IMR-90 (cell line): ENCODE measurements around the gene PLAC9. TPM values are rescaled to one million over a fixed set of nuclear protein-coding genes. Genes with fewer than 3 reads are reported as not detected.

ENCODE experiments used
- ATAC-seq: fragments of 200-7000 bp; cut with Tn5 transposase; 2 replicates; pipeline ENCODE4 v1.9.1; 2020; ENCODE audit warnings: low read depth, mild to moderate bottlenecking, moderate library complexity
- BruUV-seq: library from RNA; stranded (reverse); fragments of 400-500 nt; replicated peaks from 2 replicates; lab custom pipeline; 2021; lab: Mats Ljungman, UMichigan
- CTCF ChIA-PET: fragments of 300-600 bp; formaldehyde crosslinking; extraction: SDS; loops from one replicate; lab custom pipeline; 2021; ENCODE audit warnings: antibody characterized with exemption; lab: Yijun Ruan, JAX
- POLR2A ChIA-PET: fragments of 300-600 bp; sonication (Branson Sonifier 250); formaldehyde crosslinking; loops from one replicate; lab custom pipeline; 2022; ENCODE audit warnings: antibody characterized with exemption; ENCODE audit not compliant: unreplicated experiment; lab: Charles Lee
- DNase-seq: peaks from one replicate; pipeline ENCODE4 v3.0.0; 2013
- H2AFZ ChIP-seq: replicated peaks from 2 replicates; pipeline ENCODE3; 2013; ENCODE audit warnings: low read length, mild to moderate bottlenecking; ENCODE audit not compliant: poor library complexity
- H2AK5ac ChIP-seq: 2 replicates; pipeline ENCODE4 v1.6.1; 2013; ENCODE audit warnings: low read depth, low read length, inconsistent platforms
- H2AK9ac ChIP-seq: replicated peaks from 2 replicates; pipeline ENCODE3; 2013; ENCODE audit warnings: mild to moderate bottlenecking, low read depth, low read length, moderate library complexity; ENCODE audit not compliant: poor library complexity
- H2BK120ac ChIP-seq: 2 replicates; pipeline ENCODE4 v1.6.1; 2013; ENCODE audit warnings: low read depth, low read length, inconsistent platforms
- H2BK15ac ChIP-seq: 3 replicates; pipeline ENCODE4 v1.6.1; 2013; ENCODE audit warnings: low read depth, low read length, inconsistent platforms
- H2BK20ac ChIP-seq: 2 replicates; pipeline ENCODE4 v1.6.1; 2013; ENCODE audit warnings: low read depth, mild to moderate bottlenecking, inconsistent platforms, low read length, moderate library complexity
- H2BK5ac ChIP-seq: 2 replicates; pipeline ENCODE4 v1.6.1; 2013; ENCODE audit warnings: mild to moderate bottlenecking, low read depth, low read length, inconsistent platforms; ENCODE audit not compliant: poor library complexity, severe bottlenecking
- H3K14ac ChIP-seq: replicated peaks from 2 replicates; pipeline ENCODE4 v1.6.1; 2013; ENCODE audit warnings: low read depth, low read length, inconsistent platforms
- H3K18ac ChIP-seq: 2 replicates; pipeline ENCODE4 v1.6.1; 2013; ENCODE audit warnings: low read depth, low read length, control low read depth
- H3K23ac ChIP-seq: 2 replicates; pipeline ENCODE4 v1.6.1; 2013; ENCODE audit warnings: low read depth, low read length, inconsistent platforms
- H3K27ac ChIP-seq: 2 replicates; pipeline ENCODE4 v1.5.1; 2013; ENCODE audit warnings: mild to moderate bottlenecking, control low read depth, low read length; ENCODE audit not compliant: insufficient read depth
- H3K27me3 ChIP-seq: 2 replicates; pipeline ENCODE4 v1.6.1; 2013; ENCODE audit warnings: low read length; ENCODE audit not compliant: control insufficient read depth, insufficient read depth
- H3K36me3 ChIP-seq: 2 replicates; pipeline ENCODE4 v1.6.1; 2013; ENCODE audit warnings: low read length, mixed read lengths; ENCODE audit not compliant: control insufficient read depth, insufficient read depth
- H3K4ac ChIP-seq: 2 replicates; pipeline ENCODE4 v1.6.1; 2013; ENCODE audit warnings: low read depth, low read length, inconsistent platforms
- H3K4me1 ChIP-seq: 2 replicates; pipeline ENCODE4 v1.6.1; 2013; ENCODE audit warnings: low read length, mixed read lengths; ENCODE audit not compliant: control insufficient read depth, insufficient read depth
- H3K4me2 ChIP-seq: 2 replicates; pipeline ENCODE4 v1.6.1; 2013; ENCODE audit warnings: low read depth, mild to moderate bottlenecking, control low read depth, low read length, moderate library complexity
- H3K4me3 ChIP-seq: 2 replicates; pipeline ENCODE4 v1.5.1; 2013; ENCODE audit warnings: low read depth, mild to moderate bottlenecking, control low read depth, low read length, moderate library complexity; ENCODE audit not compliant: insufficient read depth
- H3K56ac ChIP-seq: 2 replicates; pipeline ENCODE4 v1.6.1; 2013; ENCODE audit warnings: low read length, inconsistent platforms; ENCODE audit not compliant: insufficient read depth; ENCODE audit errors: extremely low read depth
- H3K79me1 ChIP-seq, 2 experiments: 2 replicates each; pipeline ENCODE4 v1.6.1; 2013; ENCODE audit warnings: low read length in 2 of 2, inconsistent platforms in 1 of 2, low read depth in 1 of 2
- H3K9ac ChIP-seq: 2 replicates; pipeline ENCODE4 v1.6.1; 2013; ENCODE audit warnings: low read depth, low read length, control low read depth
- H3K9me1 ChIP-seq: 2 replicates; pipeline ENCODE4 v1.6.1; 2013; ENCODE audit warnings: low read length, inconsistent platforms; ENCODE audit not compliant: insufficient read depth
- H3K9me3 ChIP-seq: 2 replicates; pipeline ENCODE4 v1.6.1; 2013; ENCODE audit warnings: low read length; ENCODE audit not compliant: control insufficient read depth, insufficient read depth
- H4K20me1 ChIP-seq: 2 replicates; pipeline ENCODE4 v1.6.1; 2013; ENCODE audit warnings: low read length, inconsistent platforms; ENCODE audit not compliant: insufficient read depth
- H4K5ac ChIP-seq: 2 replicates; pipeline ENCODE4 v1.6.1; 2013; ENCODE audit warnings: mild to moderate bottlenecking, low read depth, low read length, control low read depth
- H4K8ac ChIP-seq, 2 experiments: 2 replicates each; pipeline ENCODE4 v1.6.1; 2013; ENCODE audit warnings: low read depth in 2 of 2, low read length in 2 of 2, control low read depth in 1 of 2, inconsistent platforms in 1 of 2
- H4K91ac ChIP-seq: 2 replicates; pipeline ENCODE4 v1.6.1; 2013; ENCODE audit warnings: low read depth, low read length, inconsistent platforms; ENCODE audit not compliant: insufficient read depth
- BHLHE40 ChIP-seq: fragments of 150-350 bp; IDR thresholded peaks from 2 replicates; pipeline ENCODE4 v1.6.1; 2016; ENCODE audit warnings: mild to moderate bottlenecking, low read depth, low read length
- CEBPB ChIP-seq: IDR thresholded peaks from 2 replicates; pipeline ENCODE4 v1.6.1; 2012; ENCODE audit warnings: low read depth, low read length, improper control_type of control experiment
- CHD1 ChIP-seq: IDR thresholded peaks from 2 replicates; pipeline ENCODE4 v1.6.1; 2012; ENCODE audit warnings: low read depth, low read length, improper control_type of control experiment
- CTCF ChIP-seq: conservative IDR thresholded peaks from 2 replicates; pipeline ENCODE4 v1.5.1; 2012; ENCODE audit warnings: mild to moderate bottlenecking, low read depth, low read length, improper control_type of control experiment
- ELK1 ChIP-seq: fragments of 150-350 bp; IDR thresholded peaks from 2 replicates; pipeline ENCODE4 v1.6.1; 2016; ENCODE audit warnings: low read depth, mild to moderate bottlenecking, low read length, moderate library complexity, borderline replicate concordance
- FOS ChIP-seq: fragments of 150-350 bp; IDR thresholded peaks from 2 replicates; pipeline ENCODE4 v1.6.1; 2016; ENCODE audit warnings: low read depth, low read length
- MAZ ChIP-seq: IDR thresholded peaks from 2 replicates; pipeline ENCODE4 v1.6.1; 2012; ENCODE audit warnings: low read depth, mild to moderate bottlenecking, low read length, improper control_type of control experiment, moderate library complexity, borderline replicate concordance
- MXI1 ChIP-seq: IDR thresholded peaks from 2 replicates; pipeline ENCODE4 v1.6.1; 2012; ENCODE audit warnings: low read depth, mild to moderate bottlenecking, low read length, moderate library complexity, borderline replicate concordance
- NFE2L2 ChIP-seq: fragments of 150-350 bp; IDR thresholded peaks from 2 replicates; pipeline ENCODE4 v1.6.1; 2016; ENCODE audit warnings: low read depth, mild to moderate bottlenecking, low read length
- POLR2A ChIP-seq: IDR thresholded peaks from 2 replicates; pipeline ENCODE4 v1.6.1; 2012; ENCODE audit warnings: mild to moderate bottlenecking, low read depth, low read length
- RAD21 ChIP-seq: IDR thresholded peaks from 2 replicates; pipeline ENCODE4 v1.6.1; 2012; ENCODE audit warnings: low read length, improper control_type of control experiment
- RFX5 ChIP-seq: IDR thresholded peaks from 2 replicates; pipeline ENCODE4 v1.8.0; 2012; ENCODE audit warnings: low read depth, mild to moderate bottlenecking, low read length, moderate library complexity
- SMC3 ChIP-seq: fragments of 150-350 bp; IDR thresholded peaks from 2 replicates; pipeline ENCODE4 v1.6.1; 2016; ENCODE audit warnings: low read depth, mild to moderate bottlenecking, antibody characterized with exemption, low read length, moderate library complexity
- USF2 ChIP-seq: fragments of 150-350 bp; IDR thresholded peaks from 2 replicates; pipeline ENCODE4 v1.6.1; 2017; ENCODE audit warnings: mild to moderate bottlenecking, antibody characterized with exemption, low read length, low read depth
- WGBS, 2 experiments: methylation state at CpG; one replicate each; pipeline versions ENCODE4 v1.1.5 to v1.1.7; 2013; ENCODE audit warnings: missing lambda C conversion rate in 2 of 2; ENCODE audit not compliant: insufficient read length in 1 of 2; ENCODE audit errors: extremely low coverage in 2 of 2; 5-methylcytosine and 5-hydroxymethylcytosine counted together
- dilution Hi-C: fragments of 300-500 bp; cut with HindIII; formaldehyde crosslinking; loops from one replicate; pipeline ENCODE4 v1.14.3; 2018; ENCODE audit warnings: low sequenced_read_pairs; ENCODE audit not compliant: unreplicated experiment
- in situ Hi-C: fragments of 300-500 bp; cut with MboI; formaldehyde crosslinking; loops from 3 replicates; pipeline ENCODE4 v1.14.3; 2019; ENCODE audit warnings: low sequenced_read_pairs, inconsistent platforms, mixed read lengths
- intact Hi-C: fragments of 100-400 bp; cut with micrococcal nuclease; formaldehyde crosslinking; loops from 2 replicates; pipeline ENCODE4 v1.10.0; 2022
- polyA plus RNA-seq, 3 experiments: library from polyadenylated mRNA; depleted of rRNA; stranded (reverse); fragments of >200 nt; gene quantifications; 2 replicates each; pipeline ENCODE4 v1.2.3, GENCODE V29; 2012; ENCODE audit warnings: low replicate concordance in 1 of 3
- total RNA-seq: library from RNA; depleted of rRNA; stranded (reverse); fragments of >200 nt; gene quantifications from 2 replicates; pipeline ENCODE4 v1.2.3, GENCODE V29; 2012

PLAC9 gene
- total and polyA plus RNA-seq, 2 of the 4 experiments (the other 2 are of a cell fraction) = 1.6 to 12.2 TPM

- no peak overlapping the region; the same call in 1 of the 2 replicates for H2AK5ac ChIP-seq
- no peak overlapping the region for H3K56ac ChIP-seq
- no peak overlapping the region for H3K14ac ChIP-seq
- no peak overlapping the region for H2AFZ ChIP-seq
- BruUV-seq = no TSS peak
- H2BK15ac ChIP-seq = no peak overlapping the region
- H3K4me2 ChIP-seq = no peak overlapping the region
- H2AK9ac ChIP-seq = no peak overlapping the region
- dilution Hi-C loops (no loop called here), intact Hi-C loops (no loop called here), in situ Hi-C loops (no loop called here)
- H3K23ac ChIP-seq = no peak overlapping the region; the same call in 1 of the 2 replicates
- H4K8ac ChIP-seq = no peak overlapping the region
- ChIA-PET POLR2A (no interaction called here), CTCF (no interaction called here)
- no peak overlapping the region for H4K91ac ChIP-seq
- no peak overlapping the region for H2BK5ac ChIP-seq
- H3K9me3 ChIP-seq = no peaks in the 10 kb centered on the region
- WGBS, 2 experiments = 73% methylated on average over 2 of the region's 16 CpGs; no CpG with 5 or more reads in 1 of the 2 experiments
- H3K18ac ChIP-seq = no peak overlapping the region
- ATAC-seq (no peak; the same call in 1 of the 2 replicates), DNase-seq (no peak)
- H3K27ac ChIP-seq = peak overlapping the region; percentile 5; the same call in 1 of the 2 replicates
- H3K4ac ChIP-seq = no peak overlapping the region
- H3K9me1 ChIP-seq = peaks cover 59% of the 10 kb centered on the region
- H2BK20ac ChIP-seq = no peak overlapping the region
- peaks cover 88% of the 10 kb centered on the region for H4K20me1 ChIP-seq
- H3K9ac ChIP-seq = no peak overlapping the region
- no peaks in the 10 kb centered on the region for H3K27me3 ChIP-seq
- H3K4me3 ChIP-seq = no peak overlapping the region
- peaks cover 34 to 84% of the 10 kb centered on the region in 2 experiments for H3K79me1 ChIP-seq
- no peak overlapping the region for H4K5ac ChIP-seq
- peaks cover 20% of the 10 kb centered on the region for H3K4me1 ChIP-seq
- peaks cover 4% of the 10 kb centered on the region; the same call in 1 of the 2 replicates for H3K36me3 ChIP-seq
- no peak overlapping the region for H2BK120ac ChIP-seq
- TF ChIP-seq POLR2A (no peak), RFX5 (no peak), CEBPB (no peak), CHD1 (no peak), BHLHE40 (no peak), ELK1 (no peak), NFE2L2 (no peak), FOS (no peak), SMC3 (no peak), USF2 (no peak), MXI1 (no peak), RAD21 (no peak), MAZ (no peak), CTCF (no peak)
Observed at GRCh38 chr10:80187465-80188409, 55.2 kb downstream of the PLAC9 start.
